Measurements from ENCODE around the gene KIAA2012. TPM values are rescaled to one million over a fixed set of nuclear protein-coding genes. Genes with fewer than 3 reads are reported as not detected.
"Not testable (repeated sequence)": the region's sequence is repeated elsewhere in the genome, so short reads cannot be mapped to it uniquely, and the experiment has no call there.

KIAA2012 gene
- total and polyA plus RNA-seq, 2 experiments from 2014 or later, result 0.24 TPM; not detected in 1

DNA sequence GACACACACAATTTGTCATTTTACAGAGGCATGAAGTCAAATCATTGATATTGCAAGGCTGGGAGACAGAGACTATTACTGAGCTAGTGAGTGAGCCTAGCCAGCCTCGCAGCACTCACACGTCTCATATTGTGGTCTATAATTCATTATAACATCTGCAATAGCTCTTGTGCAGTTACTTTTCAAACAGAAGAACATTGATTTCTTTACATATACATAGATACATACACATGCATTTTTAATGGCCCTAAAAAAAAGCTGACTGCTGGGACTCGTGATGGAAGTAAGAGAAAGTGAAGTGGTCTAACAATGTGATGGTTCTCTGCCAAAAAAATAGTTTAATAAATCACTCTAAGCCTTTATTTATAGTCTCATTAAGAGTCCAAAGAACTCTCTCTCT lies 56.8 kb downstream of the KIAA2012 start:
- no peaks in the 10 kb centered on the region for H3K27me3 ChIP-seq

DNA sequence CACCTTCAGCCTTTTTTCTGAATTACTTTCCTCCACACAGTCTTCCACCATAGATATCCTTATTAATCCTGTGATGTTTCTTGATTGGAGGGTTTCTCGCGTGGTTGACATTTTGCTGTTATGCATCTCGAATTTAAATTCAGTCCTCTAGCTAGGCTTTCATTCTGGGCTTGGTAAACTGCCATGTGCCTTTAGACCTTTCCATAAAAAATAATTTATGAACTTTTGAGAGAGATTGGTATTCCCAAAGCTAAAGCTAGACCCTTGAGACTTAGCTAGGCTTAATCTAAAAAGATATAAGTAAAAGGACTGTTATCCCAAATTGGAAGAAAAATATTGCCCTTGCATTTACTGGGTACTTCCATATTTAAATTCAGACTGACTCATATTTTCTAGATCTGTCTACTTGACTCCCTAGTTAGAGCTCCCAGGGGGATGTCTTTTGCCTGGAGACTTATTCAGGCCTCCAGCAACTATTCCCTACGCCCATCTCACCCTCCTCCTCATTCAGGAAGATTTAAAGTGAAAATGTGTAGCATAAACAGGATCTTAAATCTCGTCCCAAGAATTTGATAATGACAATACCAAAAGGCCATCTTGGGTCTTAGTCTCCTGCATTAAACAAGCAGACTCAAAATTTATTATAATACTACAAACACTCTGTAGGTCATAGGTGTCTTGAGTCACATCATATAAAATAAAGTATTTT lies 60.3 kb downstream of the KIAA2012 start:
- no peaks in the 10 kb centered on the region for H3K4me1 ChIP-seq (ENCODE audit: low read depth)
- TF ChIP-seq, protein P1, sequence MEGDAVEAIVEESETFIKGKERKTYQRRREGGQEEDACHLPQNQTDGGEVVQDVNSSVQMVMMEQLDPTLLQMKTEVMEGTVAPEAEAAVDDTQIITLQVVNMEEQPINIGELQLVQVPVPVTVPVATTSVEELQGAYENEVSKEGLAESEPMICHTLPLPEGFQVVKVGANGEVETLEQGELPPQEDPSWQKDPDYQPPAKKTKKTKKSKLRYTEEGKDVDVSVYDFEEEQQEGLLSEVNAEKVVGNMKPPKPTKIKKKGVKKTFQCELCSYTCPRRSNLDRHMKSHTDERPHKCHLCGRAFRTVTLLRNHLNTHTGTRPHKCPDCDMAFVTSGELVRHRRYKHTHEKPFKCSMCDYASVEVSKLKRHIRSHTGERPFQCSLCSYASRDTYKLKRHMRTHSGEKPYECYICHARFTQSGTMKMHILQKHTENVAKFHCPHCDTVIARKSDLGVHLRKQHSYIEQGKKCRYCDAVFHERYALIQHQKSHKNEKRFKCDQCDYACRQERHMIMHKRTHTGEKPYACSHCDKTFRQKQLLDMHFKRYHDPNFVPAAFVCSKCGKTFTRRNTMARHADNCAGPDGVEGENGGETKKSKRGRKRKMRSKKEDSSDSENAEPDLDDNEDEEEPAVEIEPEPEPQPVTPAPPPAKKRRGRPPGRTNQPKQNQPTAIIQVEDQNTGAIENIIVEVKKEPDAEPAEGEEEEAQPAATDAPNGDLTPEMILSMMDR (IDR thresholded peaks at IDR 0.05; ENCODE audit: low read depth, low read length), result no peak
- H3K9me3 ChIP-seq (ENCODE audit: low read depth), result no peaks in the 10 kb centered on the region
- H3K27me3 ChIP-seq, result no peaks in the 10 kb centered on the region
- no peaks in the 10 kb centered on the region for H3K36me3 ChIP-seq
- no peak overlapping the region for H3K27ac ChIP-seq
- no peak for DNase-seq (ENCODE audit: low read depth in 1 of 2, low spot score in 1 of 2)
- no peak overlapping the region for H3K4me3 ChIP-seq

More for the DNA sequence above, 56.8 kb downstream of the KIAA2012 start:
- H3K4me1 ChIP-seq (ENCODE audit: low read depth), result no peaks in the 10 kb centered on the region
- no peaks in the 10 kb centered on the region for H3K9me3 ChIP-seq (ENCODE audit: low read depth)
- DNase-seq (ENCODE audit: low read depth in 1 of 2, low spot score in 1 of 2), result no peak
- no peaks in the 10 kb centered on the region for H3K36me3 ChIP-seq
- H3K27ac ChIP-seq, result no peak overlapping the region
- TF ChIP-seq, protein P1 (IDR thresholded peaks at IDR 0.05; ENCODE audit: low read depth, low read length), result no peak
- no peak overlapping the region for H3K4me3 ChIP-seq

DNA sequence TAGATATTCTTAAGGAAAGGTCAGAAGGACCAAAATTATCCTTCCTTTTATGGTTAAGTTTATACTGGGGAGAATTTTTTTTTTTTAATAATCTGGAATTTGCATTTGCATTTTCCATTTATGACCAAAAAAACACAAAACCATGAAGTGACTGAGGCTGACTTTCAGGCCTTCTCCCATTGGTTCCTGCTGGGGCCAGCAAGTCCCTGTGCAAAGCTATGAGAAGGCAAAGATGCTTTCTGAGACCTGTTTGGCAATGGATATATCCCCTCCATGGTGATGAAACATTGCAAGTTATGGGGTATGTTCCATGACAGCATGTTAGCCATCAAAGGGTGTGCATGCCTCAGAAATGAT lies 60.8 kb downstream of the KIAA2012 start:
- Histone ChIP-seq H3K4me3 (no peak overlapping the region), H3K4me1 (ENCODE audit: low read depth) (no peaks in the 10 kb centered on the region), H3K36me3 (no peaks in the 10 kb centered on the region), H3K27me3 (no peaks in the 10 kb centered on the region), H3K9me3 (ENCODE audit: low read depth) (no peaks in the 10 kb centered on the region), H3K27ac (no peak overlapping the region)
- DNase-seq (ENCODE audit: low read depth in 1 of 2, low spot score in 1 of 2), result no peak
- TF ChIP-seq, protein P1 (IDR thresholded peaks at IDR 0.05; ENCODE audit: low read depth, low read length), result no peak

DNA sequence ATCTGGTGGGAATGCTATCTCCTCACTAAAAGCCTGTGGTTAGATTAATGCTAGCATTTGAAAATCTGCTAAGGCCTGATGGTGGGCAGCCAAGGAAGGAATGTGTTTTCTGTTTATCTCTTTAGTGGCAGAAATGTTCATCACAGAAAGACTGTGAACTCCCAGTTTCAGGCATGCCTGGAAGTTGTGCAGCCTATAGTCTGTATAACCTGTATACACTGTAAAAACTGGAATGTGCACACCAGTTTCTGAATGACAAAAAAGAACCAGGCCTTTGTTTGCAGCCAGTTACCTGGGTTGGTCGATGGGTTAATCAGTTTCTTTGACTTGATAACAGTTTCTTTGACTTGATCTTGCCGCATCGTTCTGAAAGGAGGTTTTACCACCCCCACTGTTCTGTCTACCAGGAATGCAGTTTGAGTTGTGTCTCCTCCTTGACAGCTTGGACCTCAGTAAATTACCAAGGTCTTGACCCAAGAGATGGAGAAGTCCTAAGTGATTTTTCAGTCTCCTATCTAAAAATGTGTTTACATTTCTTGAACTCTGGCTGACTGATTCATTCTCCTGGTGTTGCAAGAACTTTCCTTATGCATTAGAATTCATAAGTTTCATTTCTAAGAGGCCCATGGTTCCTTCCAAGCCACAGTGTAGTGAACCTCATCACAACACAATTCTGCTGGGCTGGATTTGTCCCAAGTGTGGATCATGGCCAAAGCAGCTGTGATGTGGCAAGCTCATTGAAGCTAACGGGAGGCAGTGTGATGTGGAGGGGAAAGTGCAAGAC lies 62.2 kb downstream of the KIAA2012 start:
- Histone ChIP-seq H3K9me3 (ENCODE audit: low read depth) (no peaks in the 10 kb centered on the region), H3K36me3 (no peaks in the 10 kb centered on the region), H3K4me3 (no peak overlapping the region), H3K4me1 (ENCODE audit: low read depth) (no peaks in the 10 kb centered on the region), H3K27ac (no peak overlapping the region), H3K27me3 (no peaks in the 10 kb centered on the region)
- TF ChIP-seq, protein P1 (IDR thresholded peaks at IDR 0.05; ENCODE audit: low read depth, low read length), result no peak
- peak in 1 of 2 donors; percentile 99 for DNase-seq (ENCODE audit: low read depth in 1 of 2, low spot score in 1 of 2)

DNA sequence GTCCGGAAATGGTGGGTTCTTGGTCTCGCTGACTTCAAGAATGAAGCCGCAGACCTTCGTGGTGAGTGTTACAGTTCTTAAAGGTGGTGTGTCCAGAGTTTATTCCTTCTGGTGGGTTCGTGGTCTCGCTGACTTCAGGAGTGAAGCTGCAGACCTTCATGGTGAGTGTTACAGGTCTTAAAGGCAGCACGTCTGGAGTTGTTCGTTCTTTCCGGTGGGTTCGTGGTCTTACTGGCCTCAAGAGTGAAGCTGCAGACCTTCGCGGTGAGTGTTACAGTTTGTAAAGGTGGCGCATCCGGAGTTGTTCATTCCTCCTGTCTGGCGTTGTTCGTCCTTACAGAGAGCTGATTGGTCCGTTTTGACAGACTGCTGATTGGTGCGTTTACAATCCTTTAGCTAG lies 63.0 kb downstream of the KIAA2012 start:
- not testable (repeated sequence) for DNase-seq (ENCODE audit: low read depth in 1 of 2, low spot score in 1 of 2); H3K27me3 ChIP-seq; H3K27ac ChIP-seq

DNA sequence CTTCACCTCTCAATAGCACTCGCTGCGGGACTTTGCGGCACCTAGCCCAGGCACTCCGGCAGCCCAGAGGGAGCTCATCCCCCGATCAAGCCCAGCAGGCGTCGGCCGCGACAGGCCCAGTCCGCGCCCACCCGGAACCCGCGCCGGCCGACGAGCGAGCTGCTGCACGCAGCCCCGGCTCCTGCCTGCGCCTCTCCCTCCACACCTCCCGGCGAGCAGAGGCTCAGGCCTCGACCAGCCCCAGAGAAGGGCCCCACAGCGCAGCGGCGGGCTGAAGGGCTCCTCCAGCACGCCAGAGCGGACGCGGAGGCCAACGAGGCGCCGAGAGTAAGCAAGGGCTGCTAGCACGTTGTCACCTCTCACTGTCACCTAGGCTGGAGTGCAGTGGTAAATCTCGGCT lies 63.5 kb downstream of the KIAA2012 start:
- H3K4me1 ChIP-seq (ENCODE audit: low read depth), result no peaks in the 10 kb centered on the region
- H3K27me3 ChIP-seq, result no peaks in the 10 kb centered on the region
- no peaks in the 10 kb centered on the region for H3K36me3 ChIP-seq
- no peak overlapping the region for H3K27ac ChIP-seq
- TF ChIP-seq, protein P1 (IDR thresholded peaks at IDR 0.05; ENCODE audit: low read depth, low read length), result no peak
- H3K4me3 ChIP-seq, result no peak overlapping the region
- H3K9me3 ChIP-seq (ENCODE audit: low read depth), result no peaks in the 10 kb centered on the region
- no peak for DNase-seq (ENCODE audit: low read depth in 1 of 2, low spot score in 1 of 2)

More for the DNA sequence above, 63.0 kb downstream of the KIAA2012 start:
- H3K9me3 ChIP-seq (ENCODE audit: low read depth); H3K4me3 ChIP-seq; H3K4me1 ChIP-seq (ENCODE audit: low read depth); H3K36me3 ChIP-seq: not testable (repeated sequence)

All from cardiac muscle cell (in vitro differentiated cells and primary cell).